SK-N-SH treated with all-trans-retinoic acid at 6 μM for 48 hours (cell line): ENCODE data around the gene NOG.

ENCODE experiments used
- RARB ChIP-seq: fragments of 250-450 bp; sonication (Bioruptor Pico); IDR thresholded peaks from 2 replicates; pipeline ENCODE4 v1.8.0; 2021; ENCODE audit warnings: mild to moderate bottlenecking, moderate library complexity
- TSHZ2 ChIP-seq: fragments of 250-450 bp; sonication (Bioruptor Pico); IDR thresholded peaks from 2 replicates; pipeline ENCODE4 v1.5.0; 2020; ENCODE audit warnings: mild to moderate bottlenecking, moderate library complexity
- ZFP3 ChIP-seq: fragments of 250-450 bp; sonication (Bioruptor Pico); IDR thresholded peaks from 2 replicates; pipeline ENCODE4 v1.5.0; 2020; ENCODE audit warnings: mild to moderate bottlenecking, moderate library complexity

- TF ChIP-seq ZFP3 (no peak), TSHZ2 (no peak), RARB (CRISPR knock-in tag) (no peak)
Observed at GRCh38 chr17:56595831-56596690, 2.6 kb downstream of the NOG start.
